Hepatocyte (in vitro differentiated cells): Measurements from ENCODE around the gene SFTPD.

Experiments
- EZH2 ChIP-seq: fragments of 200-600 bp; sonication (generic); IDR thresholded peaks from 2 replicates; pipeline ENCODE4 v1.6.1; 2016; ENCODE audit warnings: antibody characterized with exemption, mild to moderate bottlenecking, borderline replicate concordance
- EZH2phosphoT487 ChIP-seq: fragments of 200-600 bp; sonication (generic); IDR thresholded peaks from one replicate; pipeline ENCODE4 v1.6.1; 2018; ENCODE audit warnings: antibody characterized with exemption, mild to moderate bottlenecking, low read depth, moderate library complexity; ENCODE audit not compliant: unreplicated experiment, severe bottlenecking
- TF ChIP-seq, protein P1 (sequence below): fragments of 200-600 bp; sonication (generic); IDR thresholded peaks from 2 replicates; pipeline ENCODE4 v1.5.1; 2016; ENCODE audit warnings: antibody characterized with exemption, mild to moderate bottlenecking; ENCODE audit not compliant: poor library complexity

DNA sequence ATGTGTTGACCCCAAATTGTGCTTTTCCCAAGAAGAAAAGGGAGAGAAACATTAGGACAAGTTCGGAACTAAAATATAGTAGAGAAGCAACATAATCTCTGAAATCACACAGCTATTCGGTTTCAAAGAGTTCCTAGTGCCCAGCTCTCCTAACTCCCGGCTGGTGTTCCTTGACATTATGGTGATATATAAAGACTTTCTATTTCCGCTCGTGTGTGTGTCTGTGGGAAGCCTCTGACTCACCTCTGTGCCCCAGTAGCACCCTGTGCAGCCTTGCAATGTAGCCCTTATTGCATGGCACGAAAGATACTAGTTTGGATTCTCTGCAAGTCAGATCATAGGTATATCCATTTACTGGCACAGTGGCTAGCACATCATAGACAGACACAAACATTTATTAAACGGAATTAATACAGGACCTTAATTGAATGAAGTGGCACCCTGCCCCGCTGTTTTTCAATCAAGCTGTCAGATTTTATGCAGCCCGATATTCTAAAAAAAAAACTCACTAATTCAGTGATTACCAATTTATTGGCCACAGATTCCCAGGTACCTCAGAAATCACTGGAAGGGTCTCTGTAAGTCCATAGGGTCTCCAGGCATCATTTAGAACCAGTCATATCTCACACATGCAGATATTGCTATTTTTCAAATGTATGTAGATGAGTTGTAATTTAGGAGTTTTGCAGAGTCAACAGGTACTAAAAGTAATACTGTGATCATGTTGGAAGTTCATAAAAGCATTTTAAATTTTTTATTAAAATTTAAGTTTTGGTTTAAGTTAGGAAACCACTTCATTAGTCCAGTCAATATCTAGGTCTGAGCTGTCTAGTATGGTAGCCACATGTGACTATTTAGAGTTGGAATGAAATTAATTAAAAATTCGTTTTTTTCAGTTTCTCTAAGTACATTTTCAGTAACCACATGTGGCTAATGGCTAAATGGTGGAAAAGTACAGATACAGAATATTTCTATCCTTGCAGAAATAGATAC is 43.3 kb downstream of the SFTPD start:
- no peak for TF ChIP-seq EZH2
- TF ChIP-seq, protein P1, sequence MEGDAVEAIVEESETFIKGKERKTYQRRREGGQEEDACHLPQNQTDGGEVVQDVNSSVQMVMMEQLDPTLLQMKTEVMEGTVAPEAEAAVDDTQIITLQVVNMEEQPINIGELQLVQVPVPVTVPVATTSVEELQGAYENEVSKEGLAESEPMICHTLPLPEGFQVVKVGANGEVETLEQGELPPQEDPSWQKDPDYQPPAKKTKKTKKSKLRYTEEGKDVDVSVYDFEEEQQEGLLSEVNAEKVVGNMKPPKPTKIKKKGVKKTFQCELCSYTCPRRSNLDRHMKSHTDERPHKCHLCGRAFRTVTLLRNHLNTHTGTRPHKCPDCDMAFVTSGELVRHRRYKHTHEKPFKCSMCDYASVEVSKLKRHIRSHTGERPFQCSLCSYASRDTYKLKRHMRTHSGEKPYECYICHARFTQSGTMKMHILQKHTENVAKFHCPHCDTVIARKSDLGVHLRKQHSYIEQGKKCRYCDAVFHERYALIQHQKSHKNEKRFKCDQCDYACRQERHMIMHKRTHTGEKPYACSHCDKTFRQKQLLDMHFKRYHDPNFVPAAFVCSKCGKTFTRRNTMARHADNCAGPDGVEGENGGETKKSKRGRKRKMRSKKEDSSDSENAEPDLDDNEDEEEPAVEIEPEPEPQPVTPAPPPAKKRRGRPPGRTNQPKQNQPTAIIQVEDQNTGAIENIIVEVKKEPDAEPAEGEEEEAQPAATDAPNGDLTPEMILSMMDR, result no peak
- no peak for TF ChIP-seq EZH2phosphoT487
